HepG2 (cell line): Measurements from ENCODE around the gene ISY1. TPM values are rescaled to one million over a fixed set of nuclear protein-coding genes. Genes with fewer than 3 reads are reported as not detected.
"Not testable (repeated sequence)": the region's sequence is repeated elsewhere in the genome, so short reads cannot be mapped to it uniquely, and the experiment has no call there.

ENCODE experiments used
- ATAC-seq: fragments of 200-7000 bp; cut with Tn5 transposase; 3 replicates; pipeline ENCODE4 v1.9.1; 2020; ENCODE audit warnings: mild to moderate bottlenecking, moderate library complexity
- BruUV-seq: library from RNA; stranded (reverse); fragments of 400-500 nt; replicated peaks from 2 replicates; lab custom pipeline; 2021; lab: Mats Ljungman, UMichigan
- CTCF ChIA-PET: fragments of 300-600 bp; formaldehyde crosslinking; extraction: SDS; loops from one replicate; lab custom pipeline; 2021; ENCODE audit warnings: low total read pairs, inconsistent platforms, low intra/inter-chr PET ratio; lab: Yijun Ruan, JAX
- POLR2A ChIA-PET: fragments of 350-600 bp; sonication (Branson Sonifier 250); formaldehyde crosslinking; loops from one replicate; lab custom pipeline; 2020; ENCODE audit warnings: antibody characterized with exemption, inconsistent platforms; lab: Yijun Ruan, JAX
- DNase-seq: peaks from one replicate; pipeline ENCODE4 v3.0.0-alpha.2; 2015; ENCODE audit warnings: low spot score
- FAIRE-seq: peaks from 3 replicates; lab custom pipeline; 2011; peaks lifted over from hg19 to GRCh38; lab: Jason Lieb, UNC
- H2AFZ ChIP-seq: one replicate; pipeline ENCODE4 v1.6.1; 2011; ENCODE audit warnings: low read length, inconsistent platforms
- H3K27ac ChIP-seq: fragments of 300-600 bp; 3 replicates; pipeline ENCODE4 v1.8.0; 2011; ENCODE audit warnings: mixed run types, mild to moderate bottlenecking, mixed read lengths, low read length, inconsistent platforms; ENCODE audit not compliant: insufficient read depth; ENCODE audit errors: extremely low read length
- H3K27me3 ChIP-seq, 2 experiments: fragments of 200-600 bp in 1 of 2; 2 replicates in 1 of 2; 3 replicates in 1 of 2; pipeline versions ENCODE4 v1.6.0 to v1.8.0; 2011; ENCODE audit warnings: low read length in 2 of 2, mild to moderate bottlenecking in 2 of 2, moderate library complexity in 2 of 2, inconsistent platforms in 1 of 2; ENCODE audit not compliant: insufficient read depth in 2 of 2, control insufficient read depth in 1 of 2
- H3K36me3 ChIP-seq, 2 experiments: fragments of 200-600 bp in 1 of 2; replicated peaks in 1 of 2; 2 replicates in 1 of 2; 3 replicates in 1 of 2; pipeline versions ENCODE4 v1.5.1 to v1.8.0; 2011; ENCODE audit warnings: low read length in 2 of 2, inconsistent platforms in 1 of 2; ENCODE audit not compliant: insufficient read depth in 2 of 2, control insufficient read depth in 1 of 2
- H3K4me1 ChIP-seq: 2 replicates; pipeline ENCODE4 v1.5.1; 2012; ENCODE audit warnings: low read length, inconsistent platforms; ENCODE audit not compliant: insufficient read depth
- H3K4me2 ChIP-seq: 2 replicates; pipeline ENCODE4 v1.6.0; 2011; ENCODE audit warnings: low read depth, low read length, inconsistent platforms
- H3K4me3 ChIP-seq, 3 experiments: fragments of 200-600 bp in 1 of 3; sonication (generic), shearing (Covaris generic) in 1 of 3; replicated peaks in 1 of 3; 2 replicates each; pipeline ENCODE4 v1.5.1; 2011 to 2016; ENCODE audit warnings: low read length in 3 of 3, inconsistent platforms in 2 of 3, low read depth in 2 of 3, mild to moderate bottlenecking in 2 of 3, control low read depth in 1 of 3, mixed read lengths in 1 of 3; ENCODE audit not compliant: insufficient read depth in 1 of 3
- H3K79me2 ChIP-seq: one replicate; pipeline ENCODE4 v1.6.1; 2011; ENCODE audit warnings: low read length, inconsistent platforms; ENCODE audit not compliant: insufficient read depth
- H3K9ac ChIP-seq: 2 replicates; pipeline ENCODE4 v1.6.0; 2011; ENCODE audit warnings: mild to moderate bottlenecking, low read depth, low read length, inconsistent platforms; ENCODE audit not compliant: insufficient read depth
- H3K9me3 ChIP-seq: 2 replicates; pipeline ENCODE4 v1.5.1; 2012; ENCODE audit warnings: mild to moderate bottlenecking, low read length
- H4K20me1 ChIP-seq: 2 replicates; pipeline ENCODE4 v1.6.0; 2011; ENCODE audit warnings: inconsistent platforms, mild to moderate bottlenecking, low read length, moderate library complexity; ENCODE audit not compliant: insufficient read depth
- ETV5 ChIP-seq: IDR thresholded peaks from 2 replicates; pipeline ENCODE4 v1.6.1; 2018; ENCODE audit warnings: missing biosample characterization, missing genetic modification reagents, inconsistent platforms, borderline replicate concordance
- FOXA3 ChIP-seq: IDR thresholded peaks from 2 replicates; pipeline ENCODE4 v1.6.1; 2016; ENCODE audit warnings: missing genetic modification reagents, missing compliant biosample characterization
- KDM2A ChIP-seq: sonication (generic); formaldehyde crosslinking; IDR thresholded peaks from 2 replicates; pipeline ENCODE4 v1.4.0; 2020; ENCODE audit warnings: low read depth, missing genetic modification reagents, borderline replicate concordance
- MAZ ChIP-seq, 2 experiments: sonication (generic) in 1 of 2; formaldehyde crosslinking in 1 of 2; IDR thresholded peaks; 2 replicates each; pipeline versions ENCODE4 v1.5.0 to v1.6.1; 2012 to 2020; ENCODE audit warnings: low read depth in 2 of 2, mild to moderate bottlenecking in 2 of 2, borderline replicate concordance in 1 of 2, improper control_type of control experiment in 1 of 2, low read length in 1 of 2, missing genetic modification reagents in 1 of 2, moderate library complexity in 1 of 2
- MLX ChIP-seq: IDR thresholded peaks from 2 replicates; pipeline ENCODE4 v1.6.1; 2016
- NR2F6 ChIP-seq, 2 experiments: IDR thresholded peaks; 2 replicates each; pipeline ENCODE4 v1.6.1; 2016; ENCODE audit warnings: antibody characterized with exemption in 1 of 2, mild to moderate bottlenecking in 1 of 2
- THAP11 ChIP-seq: IDR thresholded peaks from 2 replicates; pipeline ENCODE4 v1.6.1; 2016; ENCODE audit warnings: missing biosample characterization, missing genetic modification reagents
- ZBTB7B ChIP-seq: sonication (generic); formaldehyde crosslinking; IDR thresholded peaks from 2 replicates; pipeline ENCODE4 v1.4.0; 2020; ENCODE audit warnings: missing genetic modification reagents
- WGBS: methylation state at CpG from one replicate; pipeline ENCODE4 v1.1.6; 2017; ENCODE audit warnings: low lambda C conversion rate; 5-methylcytosine and 5-hydroxymethylcytosine counted together
- in situ Hi-C: cut with HindIII; loops from 2 replicates; pipeline ENCODE4 v1.10.0; 2017; ENCODE audit warnings: low pct_unique_long_range_greater_than_20kb; ENCODE audit not compliant: extremely low pct_ligation_motif_present
- intact Hi-C: fragments of 100-400 bp; cut with micrococcal nuclease; formaldehyde crosslinking; loops from one replicate; pipeline ENCODE4 v1.10.0; 2022; ENCODE audit not compliant: unreplicated experiment
- polyA plus RNA-seq, 8 experiments: library from polyadenylated mRNA; depleted of rRNA in 3 of 8; stranded (reverse) in 7 of 8; unstranded in 1 of 8; fragments of >200 nt; fragmentation: Illumina TruSeq in 4 of 8; extraction: Trizol in 4 of 8; gene quantifications; 2 replicates each; pipeline versions ENCODE4 v1.2.1 to v1.2.3, GENCODE V29; 2011 to 2016; ENCODE audit warnings: low read depth in 4 of 8, missing spikeins in 1 of 8, mixed read lengths in 1 of 8; ENCODE audit not compliant: insufficient read depth in 1 of 8
- total RNA-seq, 5 experiments: library from RNA; depleted of rRNA; stranded (reverse); fragments of >200 nt; fragmentation: Illumina TruSeq; extraction: Trizol; gene quantifications; 2 replicates each; pipeline ENCODE4 v1.2.3, GENCODE V29; 2016; ENCODE audit warnings: low read depth in 1 of 5
- TF ChIP-seq, protein P1 (sequence below): sonication (generic); formaldehyde crosslinking; IDR thresholded peaks from 2 replicates; pipeline ENCODE4 v1.4.0; 2020; ENCODE audit warnings: missing genetic modification reagents

Gene ISY1
- total and polyA plus RNA-seq, 2 of the 13 experiments (the other 11 are each of a cell fraction or from before 2014, with no cell fraction given) = 21.0 to 39.1 TPM

- TF ChIP-seq FOXA3 (CRISPR knock-in tag) (0 out of 2 replicates have a peak, but pooled peaks have one; percentile 9), NR2F6 (IDR thresholded peaks at IDR 0.05) (peak; percentile 42; the same call in 1 of the 2 replicates), NR2F6 (CRISPR knock-in tag; IDR thresholded peaks at IDR 0.05) (peak; percentile 55; the same call in 1 of the 2 replicates), ETV5 (CRISPR knock-in tag) (peak; percentile 13; the same call in 1 of the 2 replicates)
- TF ChIP-seq, all 625 proteins: peak for 3; not testable (repeated sequence) for 622
- H3K4me3 ChIP-seq, intact Hi-C loops, H3K27ac ChIP-seq, H3K9ac ChIP-seq, H3K9me3 ChIP-seq, H3K4me2 ChIP-seq, H3K27me3 ChIP-seq, BruUV-seq, H4K20me1 ChIP-seq, H3K79me2 ChIP-seq, H2AFZ ChIP-seq, CTCF ChIA-PET, POLR2A ChIA-PET: not testable (repeated sequence)
- ATAC-seq (peak; percentile 85), DNase-seq (peak; percentile 64), FAIRE-seq (peak; percentile 84)
- Histone ChIP-seq H3K4me1 (peaks cover 24% of the 10 kb centered on the region), H3K36me3 (peaks cover 0 to 12% of the 10 kb centered on the region in 2 experiments; a peak in 2 of 5 replicates)
- in situ Hi-C loops = loop anchor here (10.0 kb wide), 1 partner anchor 113 kb away; no protein-coding TSS in a partner anchor
- 0% methylated on average over 3 of the region's 9 CpGs for WGBS
These were observed 73.0 kb downstream of the ISY1 start for GRCh38 chr3:129087904-129088303.

DNA sequence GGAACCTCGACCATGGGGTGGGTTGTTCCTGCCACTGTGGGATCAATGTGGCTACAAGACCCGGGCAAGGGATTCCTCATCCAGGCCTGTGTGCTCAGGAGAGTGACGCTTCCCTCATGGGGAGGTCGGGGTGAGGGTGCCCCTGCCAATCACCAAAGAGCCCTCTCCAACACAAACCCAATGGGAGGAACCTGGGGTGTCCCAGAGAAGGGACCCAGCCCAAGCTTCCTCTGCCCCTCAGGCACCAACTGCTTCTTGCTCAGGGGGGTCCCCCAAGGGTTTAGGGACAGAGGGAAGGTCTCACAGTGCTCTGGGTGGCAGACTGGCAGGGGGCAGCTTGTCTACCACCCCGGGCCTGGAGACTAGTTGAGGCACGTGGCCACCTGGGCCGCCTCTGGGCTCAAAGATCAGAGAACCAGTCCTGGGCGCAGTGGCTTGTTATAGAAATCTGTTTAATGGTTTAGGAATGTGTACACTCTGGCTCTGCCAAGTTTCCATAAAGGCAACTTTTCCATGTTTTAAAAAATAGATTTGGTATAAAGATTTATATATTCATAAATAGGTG is 73.6 kb downstream of the ISY1 start:
- Histone ChIP-seq H3K36me3 (peaks cover 0 to 10% of the 10 kb centered on the region in 2 experiments; a peak in 2 of 5 replicates), H3K4me3 (peak overlapping the region in 1 of 3 experiments; percentile 30; a peak in 1 of 6 replicates), H3K79me2 (no peaks in the 10 kb centered on the region), H4K20me1 (no peaks in the 10 kb centered on the region), H3K9me3 (no peaks in the 10 kb centered on the region), H3K27ac (no peak overlapping the region), H2AFZ (no peak overlapping the region), H3K4me1 (peaks cover 24% of the 10 kb centered on the region), H3K4me2 (peak overlapping the region; percentile 54), H3K27me3 (no peaks in the 10 kb centered on the region), H3K9ac (peak overlapping the region; percentile 29; the same call in 1 of the 2 replicates)
- TSS peak; percentile 57 for BruUV-seq
- in situ Hi-C loops (loop anchor here (10.0 kb wide), 1 partner anchor 112 kb away; no protein-coding TSS in a partner anchor), intact Hi-C loops (no loop called here)
- ChIA-PET POLR2A (no interaction called here), CTCF (interaction anchor here (1.3 kb wide), 1 partner anchor 117 kb away, joined by 4 read pairs; no protein-coding TSS in a partner anchor)
- FAIRE-seq (no peak), ATAC-seq (peak; percentile 5; the same call in 2 of the 3 replicates), DNase-seq (peak; percentile 51)
- 0% methylated on average over 4 of the region's 8 CpGs for WGBS
- TF ChIP-seq MAZ (IDR thresholded peaks at IDR 0.05; ENCODE audit: borderline replicate concordance, low read depth, low read length) (no peak), MAZ (CRISPR knock-in tag; IDR thresholded peaks at IDR 0.05; ENCODE audit: low read depth) (no peak), MLX (peak; percentile 40; the same call in 1 of the 2 replicates), THAP11 (CRISPR knock-in tag) (no peak), KDM2A (peak; percentile 53), ZBTB7B (CRISPR knock-in tag) (0 out of 2 replicates have a peak, but pooled peaks have one; percentile 22)
- TF ChIP-seq, protein P1, sequence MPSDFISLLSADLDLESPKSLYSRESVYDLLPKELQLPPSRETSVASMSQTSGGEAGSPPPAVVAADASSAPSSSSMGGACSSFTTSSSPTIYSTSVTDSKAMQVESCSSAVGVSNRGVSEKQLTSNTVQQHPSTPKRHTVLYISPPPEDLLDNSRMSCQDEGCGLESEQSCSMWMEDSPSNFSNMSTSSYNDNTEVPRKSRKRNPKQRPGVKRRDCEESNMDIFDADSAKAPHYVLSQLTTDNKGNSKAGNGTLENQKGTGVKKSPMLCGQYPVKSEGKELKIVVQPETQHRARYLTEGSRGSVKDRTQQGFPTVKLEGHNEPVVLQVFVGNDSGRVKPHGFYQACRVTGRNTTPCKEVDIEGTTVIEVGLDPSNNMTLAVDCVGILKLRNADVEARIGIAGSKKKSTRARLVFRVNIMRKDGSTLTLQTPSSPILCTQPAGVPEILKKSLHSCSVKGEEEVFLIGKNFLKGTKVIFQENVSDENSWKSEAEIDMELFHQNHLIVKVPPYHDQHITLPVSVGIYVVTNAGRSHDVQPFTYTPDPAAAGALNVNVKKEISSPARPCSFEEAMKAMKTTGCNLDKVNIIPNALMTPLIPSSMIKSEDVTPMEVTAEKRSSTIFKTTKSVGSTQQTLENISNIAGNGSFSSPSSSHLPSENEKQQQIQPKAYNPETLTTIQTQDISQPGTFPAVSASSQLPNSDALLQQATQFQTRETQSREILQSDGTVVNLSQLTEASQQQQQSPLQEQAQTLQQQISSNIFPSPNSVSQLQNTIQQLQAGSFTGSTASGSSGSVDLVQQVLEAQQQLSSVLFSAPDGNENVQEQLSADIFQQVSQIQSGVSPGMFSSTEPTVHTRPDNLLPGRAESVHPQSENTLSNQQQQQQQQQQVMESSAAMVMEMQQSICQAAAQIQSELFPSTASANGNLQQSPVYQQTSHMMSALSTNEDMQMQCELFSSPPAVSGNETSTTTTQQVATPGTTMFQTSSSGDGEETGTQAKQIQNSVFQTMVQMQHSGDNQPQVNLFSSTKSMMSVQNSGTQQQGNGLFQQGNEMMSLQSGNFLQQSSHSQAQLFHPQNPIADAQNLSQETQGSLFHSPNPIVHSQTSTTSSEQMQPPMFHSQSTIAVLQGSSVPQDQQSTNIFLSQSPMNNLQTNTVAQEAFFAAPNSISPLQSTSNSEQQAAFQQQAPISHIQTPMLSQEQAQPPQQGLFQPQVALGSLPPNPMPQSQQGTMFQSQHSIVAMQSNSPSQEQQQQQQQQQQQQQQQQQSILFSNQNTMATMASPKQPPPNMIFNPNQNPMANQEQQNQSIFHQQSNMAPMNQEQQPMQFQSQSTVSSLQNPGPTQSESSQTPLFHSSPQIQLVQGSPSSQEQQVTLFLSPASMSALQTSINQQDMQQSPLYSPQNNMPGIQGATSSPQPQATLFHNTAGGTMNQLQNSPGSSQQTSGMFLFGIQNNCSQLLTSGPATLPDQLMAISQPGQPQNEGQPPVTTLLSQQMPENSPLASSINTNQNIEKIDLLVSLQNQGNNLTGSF (CRISPR knock-in tag) = no peak
